ENCODE measurements around the gene LAMC3.

- TF ChIP-seq EZH2 (IDR thresholded peaks at IDR 0.05; ENCODE audit: insufficient read depth, poor library complexity, severe bottlenecking) (no peak), EZH2phosphoT487 (IDR thresholded peaks at IDR 0.05; ENCODE audit: insufficient read depth, low read depth) (no peak)
Measured at GRCh38 chr9:131025953-131026858, 17.2 kb downstream of the LAMC3 start.
